CD8-positive, alpha-beta memory T cell (primary cell): Measurements from ENCODE around the gene STK10. TPM values are rescaled to one million over a fixed set of nuclear protein-coding genes. Genes with fewer than 3 reads are reported as not detected.
A peak's percentile ranks its signal among the peaks of the same experiment; 100 is the strongest.

Source experiments
- CTCF ChIA-PET: fragments of 350-600 bp; sonication (Branson Sonifier 250); formaldehyde crosslinking; loops from one replicate; lab custom pipeline; 2021; ENCODE audit warnings: antibody characterized with exemption; lab: Charles Lee
- POLR2A ChIA-PET: fragments of 350-600 bp; sonication (Branson Sonifier 250); formaldehyde crosslinking; loops from one replicate; lab custom pipeline; 2021; ENCODE audit warnings: antibody characterized with exemption; lab: Charles Lee
- DNase-seq, 5 donors: peaks; one replicate each; pipeline versions ENCODE4 v3.0.0 to v3.0.0-alpha.2; 2020 to 2022; ENCODE audit warnings: mixed read lengths in 1 of 5
- H3K27ac ChIP-seq: one replicate; pipeline ENCODE4 v1.7.0; 2013; ENCODE audit warnings: low read depth, mild to moderate bottlenecking, low read length, moderate library complexity
- H3K27me3 ChIP-seq: 2 replicates; pipeline ENCODE4 v1.7.0; 2013; ENCODE audit warnings: low read length, mild to moderate bottlenecking; ENCODE audit not compliant: insufficient read depth, poor library complexity, severe bottlenecking
- H3K36me3 ChIP-seq: 2 replicates; pipeline ENCODE4 v1.7.0; 2013; ENCODE audit warnings: mild to moderate bottlenecking, low read length, moderate library complexity; ENCODE audit not compliant: insufficient read depth
- H3K4me1 ChIP-seq: 2 replicates; pipeline ENCODE4 v1.7.0; 2013; ENCODE audit warnings: mild to moderate bottlenecking, low read length, moderate library complexity; ENCODE audit not compliant: insufficient read depth
- H3K4me3 ChIP-seq: 2 replicates; pipeline ENCODE4 v1.7.0; 2013; ENCODE audit warnings: mild to moderate bottlenecking, low read length
- H3K9me3 ChIP-seq: 2 replicates; pipeline ENCODE4 v1.7.0; 2013; ENCODE audit warnings: mild to moderate bottlenecking, low read length
- H3K27ac Mint-ChIP-seq, 8 donors: one replicate each; pipeline ENCODE4 v1.8.0; 2020 to 2021; ENCODE audit warnings: mixed read lengths in 8 of 8, mild to moderate bottlenecking in 6 of 8, inconsistent platforms in 3 of 8, moderate library complexity in 3 of 8
- H3K27me3 Mint-ChIP-seq, 2 donors: one replicate each; pipeline ENCODE4 v1.8.0; 2020 to 2021; ENCODE audit warnings: mixed read lengths in 2 of 2, mild to moderate bottlenecking in 1 of 2, moderate library complexity in 1 of 2
- H3K36me3 Mint-ChIP-seq, 3 donors: one replicate each; pipeline ENCODE4 v1.8.0; 2020 to 2021; ENCODE audit warnings: mixed read lengths in 3 of 3, inconsistent platforms in 1 of 3, mild to moderate bottlenecking in 1 of 3
- H3K4me1 Mint-ChIP-seq, 3 donors: one replicate each; pipeline ENCODE4 v1.8.0; 2020 to 2021; ENCODE audit warnings: mixed read lengths in 3 of 3, inconsistent platforms in 1 of 3, mild to moderate bottlenecking in 1 of 3
- H3K4me3 Mint-ChIP-seq, 7 donors: one replicate each; pipeline ENCODE4 v1.8.0; 2020 to 2021; ENCODE audit warnings: mixed read lengths in 7 of 7, mild to moderate bottlenecking in 6 of 7, moderate library complexity in 4 of 7, inconsistent platforms in 2 of 7
- H3K9me3 Mint-ChIP-seq, 5 donors: one replicate each; pipeline ENCODE4 v1.8.0; 2020 to 2022; ENCODE audit warnings: mixed read lengths in 5 of 5, mild to moderate bottlenecking in 3 of 5, moderate library complexity in 2 of 5, inconsistent platforms in 1 of 5
- polyA plus RNA-seq: library from polyadenylated mRNA; unstranded; fragments of 300-500 nt; fragmentation: Illumina TruSeq; gene quantifications from one replicate; pipeline ENCODE4 v1.2.3, GENCODE V29; 2021
- total RNA-seq, 2 experiments: library from RNA; stranded (reverse); gene quantifications; one replicate each; pipeline ENCODE4 v1.2.3, GENCODE V29; 2021

The STK10 gene
- total and polyA plus RNA-seq, 3 experiments from 2014 or later, result 113 to 170 (median 118) TPM

GRCh38 chr5:172006321-172007174 is 181.5 kb downstream of the STK10 start, which contains the start of gene FBXW11:
Gene FBXW11 (minus strand): TSS chr5:172006638. CDS start chr5:172006502, 136 bp downstream.
- Mint-ChIP-seq H3K4me1 (peaks cover 48 to 59% (median 56%) of the 10 kb centered on the region in 3 donors), H3K27ac (peak within 1 kb of the TSS; percentile 89 to 100 (median 98)), H3K4me3 (peak within 1 kb of the TSS; percentile 89 to 97 (median 95)), H3K9me3 (no peaks in the 10 kb centered on the region), H3K27me3 (no peaks in the 10 kb centered on the region), H3K36me3 (peaks cover 0 to 11% (median 2%) of the 10 kb centered on the region in 3 donors)
- CTCF ChIA-PET, result interaction anchor here (0.8 to 4.6 kb wide), 21 partner anchors 9 to 287 kb away, joined by 3 to 29 read pairs (median 4); partner anchors contain the start of genes STK10 and UBTD2
- Histone ChIP-seq H3K4me1 (peaks cover 49% of the 10 kb centered on the region), H3K9me3 (no peaks in the 10 kb centered on the region), H3K27me3 (no peaks in the 10 kb centered on the region), H3K4me3 (peak within 1 kb of the TSS; percentile 100), H3K36me3 (no peaks in the 10 kb centered on the region), H3K27ac (peak within 1 kb of the TSS; percentile 97)
- peak; percentile 93 to 98 (median 94) for DNase-seq
- POLR2A ChIA-PET, result interaction anchor here (0.6 to 2.8 kb wide), 23 partner anchors 9 to 1881 kb away, joined by 3 to 17 read pairs (median 4); partner anchors contain the start of genes CPEB4, DUSP1, FGF18 and STK10

- H3K9me3 Mint-ChIP-seq, result no peaks in the 10 kb centered on the region
- peak overlapping the region; percentile 89 to 96 (median 95) for H3K4me3 Mint-ChIP-seq
- no peaks in the 10 kb centered on the region for H3K27me3 Mint-ChIP-seq
- H3K4me3 ChIP-seq, result peak overlapping the region; percentile 100
- peak overlapping the region; percentile 97 for H3K27ac ChIP-seq
- peak in 3 of 5 donors; percentile 5 to 52 (median 13) for DNase-seq
- ChIA-PET CTCF (interaction anchor here (0.8 to 4.6 kb wide), 14 partner anchors 9 to 288 kb away, joined by 3 to 29 read pairs (median 4); partner anchors contain the start of gene STK10), POLR2A (interaction anchor here (0.8 to 2.8 kb wide), 14 partner anchors 9 to 1882 kb away, joined by 3 to 17 read pairs (median 6); partner anchors contain the start of genes CPEB4, FGF18 and STK10)
- H3K4me1 Mint-ChIP-seq, result peaks cover 54 to 67% (median 63%) of the 10 kb centered on the region in 3 donors
- H3K27me3 ChIP-seq, result no peaks in the 10 kb centered on the region
- peak overlapping the region; percentile 89 to 97 (median 95) for H3K27ac Mint-ChIP-seq
- H3K36me3 Mint-ChIP-seq, result peaks cover 0 to 11% (median 2%) of the 10 kb centered on the region in 3 donors
- H3K36me3 ChIP-seq, result no peaks in the 10 kb centered on the region
- peaks cover 57% of the 10 kb centered on the region for H3K4me1 ChIP-seq
- no peaks in the 10 kb centered on the region for H3K9me3 ChIP-seq
Measured at GRCh38 chr5:172005708-172006320, 182.2 kb downstream of the STK10 start.

GRCh38 chr5:172004824-172005237 is 183.2 kb downstream of the STK10 start:
- H3K4me1 ChIP-seq, result peaks cover 62% of the 10 kb centered on the region

GRCh38 chr5:172003746-172004145 is 184.3 kb downstream of the STK10 start:
- DNase-seq, result no peak
- Mint-ChIP-seq H3K27me3 (no peaks in the 10 kb centered on the region), H3K9me3 (no peaks in the 10 kb centered on the region), H3K4me3 (peak overlapping the region in 6 of 7 donors; percentile 23 to 82 (median 34)), H3K27ac (peak overlapping the region in 1 of 8 donors; percentile 42), H3K4me1 (peaks cover 69 to 85% (median 81%) of the 10 kb centered on the region in 3 donors), H3K36me3 (peaks cover 0 to 11% (median 2%) of the 10 kb centered on the region in 3 donors)
- Histone ChIP-seq H3K36me3 (no peaks in the 10 kb centered on the region), H3K27me3 (no peaks in the 10 kb centered on the region), H3K9me3 (no peaks in the 10 kb centered on the region), H3K27ac (no peak overlapping the region), H3K4me3 (no peak overlapping the region), H3K4me1 (peaks cover 67% of the 10 kb centered on the region)
- ChIA-PET CTCF (interaction anchor here (1.3 kb wide), 2 partner anchors 57 to 185 kb away, joined by 3 read pairs; partner anchors contain the start of gene STK10), POLR2A (no interaction called here)

More at GRCh38 chr5:172004824-172005237, 183.2 kb downstream of the STK10 start:
- peak overlapping the region; percentile 100 for H3K4me3 ChIP-seq
- Mint-ChIP-seq H3K36me3 (peaks cover 0 to 11% (median 2%) of the 10 kb centered on the region in 3 donors), H3K4me1 (peaks cover 61 to 76% (median 71%) of the 10 kb centered on the region in 3 donors), H3K4me3 (peak overlapping the region; percentile 89 to 96 (median 95)), H3K27ac (peak overlapping the region in 7 of 8 donors; percentile 40 to 97 (median 95)), H3K27me3 (no peaks in the 10 kb centered on the region), H3K9me3 (no peaks in the 10 kb centered on the region)
- peak overlapping the region; percentile 97 for H3K27ac ChIP-seq
- ChIA-PET CTCF (interaction anchor here (1.2 to 4.6 kb wide), 5 partner anchors 35 to 289 kb away, joined by 3 to 29 read pairs (median 10); partner anchors contain the start of gene STK10), POLR2A (interaction anchor here (1.0 kb wide), 1 partner anchor 34 kb away, joined by 3 read pairs; no protein-coding TSS in a partner anchor)
- H3K27me3 ChIP-seq, result no peaks in the 10 kb centered on the region
- no peak for DNase-seq
- no peaks in the 10 kb centered on the region for H3K36me3 ChIP-seq
- H3K9me3 ChIP-seq, result no peaks in the 10 kb centered on the region

- Histone ChIP-seq H3K4me3 (no peak overlapping the region), H3K27ac (no peak overlapping the region), H3K27me3 (no peaks in the 10 kb centered on the region), H3K36me3 (no peaks in the 10 kb centered on the region), H3K4me1 (peaks cover 66% of the 10 kb centered on the region), H3K9me3 (no peaks in the 10 kb centered on the region)
- POLR2A ChIA-PET, result no interaction called here
- Mint-ChIP-seq H3K36me3 (peaks cover 0 to 11% (median 2%) of the 10 kb centered on the region in 3 donors), H3K27ac (peak overlapping the region in 2 of 8 donors; percentile 8 to 42), H3K4me1 (peaks cover 70 to 83% (median 80%) of the 10 kb centered on the region in 3 donors), H3K9me3 (no peaks in the 10 kb centered on the region), H3K4me3 (peak overlapping the region in 2 of 7 donors; percentile 49 to 82), H3K27me3 (no peaks in the 10 kb centered on the region)
- CTCF ChIA-PET, result interaction anchor here (1.3 kb wide), 2 partner anchors 57 to 186 kb away, joined by 3 read pairs; partner anchors contain the start of gene STK10
- DNase-seq, result no peak
Measured at GRCh38 chr5:172002840-172003512, 185.0 kb downstream of the STK10 start.

- Mint-ChIP-seq H3K9me3 (no peaks in the 10 kb centered on the region), H3K4me3 (peak overlapping the region in 2 of 7 donors; percentile 20 to 83), H3K27me3 (no peaks in the 10 kb centered on the region), H3K27ac (peak overlapping the region in 2 of 8 donors; percentile 29 to 47), H3K4me1 (peaks cover 73 to 83% (median 80%) of the 10 kb centered on the region in 3 donors), H3K36me3 (peaks cover 0 to 12% (median 2%) of the 10 kb centered on the region in 3 donors)
- no peak for DNase-seq
- H3K4me3 ChIP-seq, result no peak overlapping the region
- no peaks in the 10 kb centered on the region for H3K27me3 ChIP-seq
- H3K9me3 ChIP-seq, result no peaks in the 10 kb centered on the region
- peaks cover 61% of the 10 kb centered on the region for H3K4me1 ChIP-seq
- ChIA-PET CTCF (no interaction called here), POLR2A (no interaction called here)
- no peaks in the 10 kb centered on the region for H3K36me3 ChIP-seq
- H3K27ac ChIP-seq, result no peak overlapping the region
Measured at GRCh38 chr5:172002310-172002709, 185.7 kb downstream of the STK10 start.

GRCh38 chr5:171999877-172000276 is 188.1 kb downstream of the STK10 start:
- Mint-ChIP-seq H3K4me3 (no peak overlapping the region), H3K27me3 (no peaks in the 10 kb centered on the region), H3K36me3 (peaks cover 0 to 23% (median 7%) of the 10 kb centered on the region in 3 donors), H3K27ac (no peak overlapping the region), H3K9me3 (no peaks in the 10 kb centered on the region), H3K4me1 (peaks cover 66 to 89% (median 84%) of the 10 kb centered on the region in 3 donors)
- Histone ChIP-seq H3K27ac (no peak overlapping the region), H3K4me3 (no peak overlapping the region), H3K27me3 (no peaks in the 10 kb centered on the region), H3K9me3 (no peaks in the 10 kb centered on the region), H3K4me1 (peaks cover 49% of the 10 kb centered on the region), H3K36me3 (no peaks in the 10 kb centered on the region)
- CTCF ChIA-PET, result interaction anchor here (1.2 kb wide), 1 partner anchor 14 kb away, joined by 3 read pairs; no protein-coding TSS in a partner anchor
- no peak for DNase-seq
- POLR2A ChIA-PET, result no interaction called here
